H1 (cell line): ENCODE measurements around the gene SHC1. TPM values are rescaled to one million over a fixed set of nuclear protein-coding genes. Genes with fewer than 3 reads are reported as not detected.

ENCODE experiments used
- CTCF ChIA-PET: fragments of 300-600 bp; sonication (Branson Sonifier 250); formaldehyde crosslinking; loops from one replicate; lab custom pipeline; 2021; ENCODE audit not compliant: partially characterized antibody; lab: Charles Lee
- POLR2A ChIA-PET: fragments of 300-600 bp; sonication (Branson Sonifier 250); formaldehyde crosslinking; loops from one replicate; lab custom pipeline; 2021; ENCODE audit warnings: inconsistent platforms; ENCODE audit not compliant: partially characterized antibody; lab: Charles Lee
- DNase-seq, 2 experiments: peaks; one replicate each; pipeline versions ENCODE4 v3.0.0 to v3.0.0-alpha.2; 2010 to 2022; ENCODE audit warnings: low spot score in 2 of 2, low read depth in 1 of 2, mixed read lengths in 1 of 2
- FAIRE-seq: peaks from 2 replicates; lab custom pipeline; 2011; peaks lifted over from hg19 to GRCh38; lab: Jason Lieb, UNC
- H2AFZ ChIP-seq: 2 replicates; pipeline ENCODE4 v1.8.1; 2012; ENCODE audit warnings: low read length, inconsistent platforms
- H2AK5ac ChIP-seq: 2 replicates; pipeline ENCODE4 v1.6.1; 2013; ENCODE audit warnings: low read depth, low read length
- H2BK120ac ChIP-seq: replicated peaks from 2 replicates; pipeline ENCODE3; 2013; ENCODE audit warnings: low read depth, low read length, inconsistent platforms
- H2BK12ac ChIP-seq: 2 replicates; pipeline ENCODE4 v1.6.1; 2013; ENCODE audit warnings: low read depth, low read length
- H2BK15ac ChIP-seq: 2 replicates; pipeline ENCODE4 v1.6.1; 2013; ENCODE audit warnings: low read length
- H2BK20ac ChIP-seq: 2 replicates; pipeline ENCODE4 v1.6.1; 2013; ENCODE audit warnings: low read length
- H2BK5ac ChIP-seq: 2 replicates; pipeline ENCODE4 v1.6.1; 2013; ENCODE audit warnings: low read depth, low read length
- H3K14ac ChIP-seq: 2 replicates; pipeline ENCODE4 v1.6.1; 2013; ENCODE audit warnings: inconsistent platforms; ENCODE audit not compliant: insufficient read length
- H3K18ac ChIP-seq: 2 replicates; pipeline ENCODE4 v1.6.1; 2013; ENCODE audit warnings: low read length; ENCODE audit errors: extremely low read depth
- H3K23ac ChIP-seq: 2 replicates; pipeline ENCODE4 v1.6.1; 2013; ENCODE audit warnings: inconsistent platforms; ENCODE audit not compliant: insufficient read length
- H3K23me2 ChIP-seq: 2 replicates; pipeline ENCODE4 v1.6.1; 2013; ENCODE audit warnings: low read depth, low read length
- H3K27ac ChIP-seq: 2 replicates; pipeline ENCODE4 v1.6.1; 2011; ENCODE audit warnings: low read depth, low read length, inconsistent platforms
- H3K27me3 ChIP-seq, 4 experiments: replicated peaks in 1 of 4; 1 replicate in 1 of 4; 2 replicates in 3 of 4; pipeline versions ENCODE4 v1.6.1 to v1.8.1; 2011 to 2013; ENCODE audit warnings: low read length in 3 of 4, mild to moderate bottlenecking in 3 of 4, inconsistent platforms in 2 of 4, mixed read lengths in 2 of 4, moderate library complexity in 1 of 4; ENCODE audit not compliant: control insufficient read depth in 3 of 4, insufficient read depth in 3 of 4; ENCODE audit errors: extremely low read depth in 1 of 4
- H3K36me3 ChIP-seq, 4 experiments: 2 replicates each; pipeline versions ENCODE4 v1.6.1 to v1.8.1; 2011 to 2013; ENCODE audit warnings: mild to moderate bottlenecking in 4 of 4, low read length in 3 of 4, moderate library complexity in 2 of 4, control low read depth in 1 of 4, inconsistent platforms in 1 of 4; ENCODE audit not compliant: insufficient read depth in 4 of 4, control insufficient read depth in 2 of 4
- H3K4ac ChIP-seq: replicated peaks from 2 replicates; pipeline ENCODE3; 2013; ENCODE audit warnings: low read length, low read depth, mixed read lengths, inconsistent platforms; ENCODE audit not compliant: insufficient read length
- H3K4me1 ChIP-seq, 4 experiments: replicated peaks in 1 of 4; 1 replicate in 1 of 4; 2 replicates in 3 of 4; pipeline versions ENCODE4 v1.6.1 to v1.8.1; 2011 to 2013; ENCODE audit warnings: low read length in 3 of 4, inconsistent platforms in 2 of 4, mixed read lengths in 1 of 4; ENCODE audit not compliant: insufficient read depth in 4 of 4, control insufficient read depth in 3 of 4
- H3K4me2 ChIP-seq, 2 experiments: 2 replicates each; pipeline versions ENCODE4 v1.6.1 to v1.8.1; 2011 to 2013; ENCODE audit warnings: low read depth in 2 of 2, low read length in 2 of 2, control low read depth in 1 of 2, inconsistent platforms in 1 of 2, mild to moderate bottlenecking in 1 of 2; ENCODE audit not compliant: insufficient read depth in 1 of 2
- H3K4me3 ChIP-seq, 4 experiments: fragments of 200-600, 300-600 bp in 1 of 4; sonication (generic), shearing (Covaris generic), sonication (Bioruptor Twin) in 1 of 4; 2 replicates each; pipeline versions ENCODE4 v1.5.1 to v1.8.1; 2011 to 2016; ENCODE audit warnings: low read length in 4 of 4, low read depth in 3 of 4, control low read depth in 2 of 4, inconsistent platforms in 2 of 4, mild to moderate bottlenecking in 2 of 4, mixed read lengths in 1 of 4, moderate library complexity in 1 of 4; ENCODE audit not compliant: insufficient read depth in 2 of 4; ENCODE audit errors: extremely low read depth in 1 of 4
- H3K56ac ChIP-seq: replicated peaks from 2 replicates; pipeline ENCODE3; 2013; ENCODE audit warnings: low read depth, mild to moderate bottlenecking, mixed read lengths, low read length, inconsistent platforms; ENCODE audit not compliant: insufficient read length
- H3K79me1 ChIP-seq: 2 replicates; pipeline ENCODE4 v1.6.1; 2013; ENCODE audit warnings: low read depth, low read length, control low read depth
- H3K79me2 ChIP-seq, 2 experiments: 2 replicates each; pipeline versions ENCODE4 v1.6.1 to v1.8.1; 2012 to 2013; ENCODE audit warnings: low read length in 2 of 2, mild to moderate bottlenecking in 2 of 2, inconsistent platforms in 1 of 2; ENCODE audit not compliant: insufficient read depth in 2 of 2, control insufficient read depth in 1 of 2
- H3K9ac ChIP-seq, 4 experiments: replicated peaks in 1 of 4; 1 replicate in 1 of 4; 2 replicates in 3 of 4; pipeline versions ENCODE4 v1.6.1 to v1.8.1; 2011 to 2013; ENCODE audit warnings: low read depth in 3 of 4, low read length in 3 of 4, control low read depth in 2 of 4, mild to moderate bottlenecking in 2 of 4, moderate library complexity in 2 of 4, inconsistent platforms in 1 of 4; ENCODE audit errors: extremely low read depth in 1 of 4
- H3K9me3 ChIP-seq, 2 experiments: 2 replicates each; pipeline versions ENCODE4 v1.6.1 to v1.8.1; 2012 to 2013; ENCODE audit warnings: mild to moderate bottlenecking in 2 of 2, moderate library complexity in 2 of 2, control low read depth in 1 of 2, inconsistent platforms in 1 of 2, low read depth in 1 of 2, low read length in 1 of 2, mixed read lengths in 1 of 2; ENCODE audit not compliant: insufficient read depth in 2 of 2
- H4K20me1 ChIP-seq, 2 experiments: replicated peaks in 1 of 2; 2 replicates each; pipeline versions ENCODE3 to v1.8.1; 2011 to 2013; ENCODE audit warnings: inconsistent platforms in 2 of 2, low read length in 2 of 2, mild to moderate bottlenecking in 1 of 2; ENCODE audit not compliant: insufficient read depth in 2 of 2, control insufficient read depth in 1 of 2
- H4K5ac ChIP-seq: 2 replicates; pipeline ENCODE4 v1.6.1; 2013; ENCODE audit warnings: low read length, low read depth, mixed read lengths, inconsistent platforms; ENCODE audit not compliant: insufficient read length
- H4K8ac ChIP-seq: 2 replicates; pipeline ENCODE4 v1.8.0; 2013; ENCODE audit warnings: mild to moderate bottlenecking, moderate library complexity, low read length, inconsistent platforms; ENCODE audit not compliant: insufficient read depth; ENCODE audit errors: extremely low read depth
- H4K91ac ChIP-seq: replicated peaks from 2 replicates; pipeline ENCODE3; 2013; ENCODE audit warnings: low read length, mixed read lengths, inconsistent platforms; ENCODE audit not compliant: insufficient read length
- ATF3 ChIP-seq: IDR thresholded peaks from 2 replicates; pipeline ENCODE4 v1.6.1; 2011; ENCODE audit warnings: low read depth, mild to moderate bottlenecking, low read length; ENCODE audit not compliant: insufficient read depth
- BACH1 ChIP-seq: IDR thresholded peaks from 2 replicates; pipeline ENCODE4 v1.6.1; 2012; ENCODE audit warnings: low read length, improper control_type of control experiment
- CBX8 ChIP-seq: fragments of 300-800, 300-1000 bp; sonication (generic); IDR thresholded peaks from 2 replicates; pipeline ENCODE4 v1.7.1; 2016; ENCODE audit warnings: low read depth, low read length, borderline replicate concordance
- CHD2 ChIP-seq: IDR thresholded peaks from 2 replicates; pipeline ENCODE4 v1.6.1; 2012; ENCODE audit warnings: low read length, improper control_type of control experiment
- CTCF ChIP-seq, 3 experiments: IDR thresholded peaks; 1 replicate in 2 of 3; 2 replicates in 1 of 3; pipeline versions ENCODE4 v1.5.1 to v1.6.1; 2011; ENCODE audit warnings: low read length in 3 of 3, mild to moderate bottlenecking in 3 of 3, inconsistent platforms in 2 of 3, low read depth in 1 of 3, moderate library complexity in 1 of 3; ENCODE audit not compliant: insufficient read depth in 1 of 3; ENCODE audit errors: control extremely low read depth in 1 of 3
- E2F6 ChIP-seq: IDR thresholded peaks from 2 replicates; pipeline ENCODE4 v1.6.1; 2012; ENCODE audit warnings: inconsistent platforms
- GABPA ChIP-seq: IDR thresholded peaks from 2 replicates; pipeline ENCODE4 v1.6.1; 2011; ENCODE audit warnings: mild to moderate bottlenecking, low read length, moderate library complexity, borderline replicate concordance; ENCODE audit not compliant: insufficient read depth
- POLR2A ChIP-seq, 2 experiments: IDR thresholded peaks; 1 replicate in 1 of 2; 2 replicates in 1 of 2; pipeline ENCODE4 v1.6.1; 2011; ENCODE audit warnings: low read depth in 2 of 2, low read length in 2 of 2, mild to moderate bottlenecking in 2 of 2; ENCODE audit errors: control extremely low read depth in 1 of 2
- SP2 ChIP-seq: IDR thresholded peaks from 2 replicates; pipeline ENCODE4 v1.6.1; 2012; ENCODE audit warnings: mild to moderate bottlenecking, low read length, inconsistent platforms
- YY1 ChIP-seq: IDR thresholded peaks from 2 replicates; pipeline ENCODE4 v1.6.1; 2011; ENCODE audit warnings: low read depth, mild to moderate bottlenecking, low read length
- WGBS, 2 experiments: shearing (Covaris generic) in 1 of 2; methylation state at CpG; one replicate each; pipeline versions ENCODE4 v1.1.6 to v1.1.7; 2013 to 2015; ENCODE audit warnings: low lambda C conversion rate in 2 of 2, mixed read lengths in 2 of 2, inconsistent platforms in 1 of 2, low coverage in 1 of 2, missing lambda C conversion rate in 1 of 2; ENCODE audit not compliant: insufficient replicate concordance in 2 of 2, insufficient coverage in 1 of 2, insufficient read length in 1 of 2; ENCODE audit errors: extremely low coverage in 1 of 2, missing lambda C conversion rate in 1 of 2; 5-methylcytosine and 5-hydroxymethylcytosine counted together
- polyA plus RNA-seq, 7 experiments: library from polyadenylated mRNA; depleted of rRNA in 3 of 7; stranded (reverse) in 5 of 7; unstranded in 2 of 7; fragments of >200 nt in 5 of 7; fragments of 200-250 nt in 2 of 7; gene quantifications; 1 replicate in 5 of 7; 2 replicates in 1 of 7; 4 replicates in 1 of 7; pipeline versions ENCODE4 v1.2.1 to v1.2.3, GENCODE V29; 2011 to 2013; ENCODE audit warnings: missing spikeins in 2 of 7, mixed read lengths in 2 of 7
- total RNA-seq: library from RNA; stranded (reverse); fragmentation: NEBNext Ultra II Directional; extraction: Animal tissue kit (Norgen Biotek cat#: 25700); gene quantifications from 2 replicates; pipeline ENCODE4 v1.2.1, GENCODE V29; 2021

Gene SHC1
- total and polyA plus RNA-seq, 2 of the 8 experiments (the other 6 are each of a cell fraction or from before 2014, with no cell fraction given) = 177 to 212 TPM

GRCh38 chr1:154923695-154924094 is 46.9 kb downstream of the SHC1 start:
- DNase-seq (no peak), FAIRE-seq (no peak)
- Histone ChIP-seq H3K14ac (no peak overlapping the region), H2AFZ (no peak overlapping the region), H3K79me2 (no peaks in the 10 kb centered on the region), H3K9me3 (no peaks in the 10 kb centered on the region), H3K9ac (no peak overlapping the region), H3K23me2 (0 out of 2 replicates have a peak, but pooled peaks cover 2% of the 10 kb centered on the region), H3K27me3 (no peaks in the 10 kb centered on the region), H4K20me1 (no peaks in the 10 kb centered on the region), H3K4me2 (no peak overlapping the region), H2AK5ac (no peak overlapping the region), H3K18ac (no peak overlapping the region), H2BK5ac (no peak overlapping the region), H4K5ac (no peak overlapping the region), H3K79me1 (no peaks in the 10 kb centered on the region), H3K36me3 (peaks cover 0 to 19% (median 8%) of the 10 kb centered on the region in 4 experiments; a peak in 3 of 8 replicates), H4K91ac (no peak overlapping the region), H3K56ac (no peak overlapping the region), H2BK12ac (no peak overlapping the region), H3K23ac (no peak overlapping the region), H2BK15ac (no peak overlapping the region), H2BK20ac (no peak overlapping the region), H3K4me3 (no peak overlapping the region), H3K4ac (no peak overlapping the region), H4K8ac (no peak overlapping the region), H2BK120ac (no peak overlapping the region), H3K4me1 (no peaks in the 10 kb centered on the region), H3K27ac (no peak overlapping the region)
- 88% methylated on average over 3 of the region's 3 CpGs; no CpG with 5 or more reads in 1 of the 2 experiments for WGBS, 2 experiments
- ChIA-PET POLR2A (interaction anchor here (1.3 kb wide), 1 partner anchor 11 kb away, joined by 3 read pairs; no protein-coding TSS in a partner anchor), CTCF (interaction anchor here (0.6 to 1.5 kb wide), 2 partner anchors 17 to 20 kb away, joined by 3 to 4 read pairs; no protein-coding TSS in a partner anchor)
- TF ChIP-seq ATF3 (no peak), CBX8 (no peak), GABPA (no peak), SP2 (no peak), POLR2A (IDR thresholded peaks at IDR 0.05; ENCODE audit: control extremely low read depth in 1 of 2, low read depth in 2 of 2, low read length in 2 of 2) (no peak), CTCF (IDR thresholded peaks at IDR 0.05; ENCODE audit: control extremely low read depth in 1 of 3, insufficient read depth in 1 of 3, low read depth in 1 of 3, low read length in 3 of 3) (no peak), CHD2 (no peak), YY1 (no peak), E2F6 (no peak), BACH1 (no peak)
